GM12878 (cell line): Measurements from ENCODE around the gene PRR16. TPM values are rescaled to one million over a fixed set of nuclear protein-coding genes. Genes with fewer than 3 reads are reported as not detected.

ENCODE experiments used
- ATAC-seq: fragments of 200-7000 bp; cut with Tn5 transposase; 3 replicates; pipeline ENCODE4 v1.9.1; 2020; ENCODE audit warnings: mild to moderate bottlenecking, moderate library complexity
- BruUV-seq: library from RNA; stranded (reverse); fragments of 400-500 nt; replicated peaks from 2 replicates; lab custom pipeline; 2021; lab: Mats Ljungman, UMichigan
- CTCF ChIA-PET: fragments of 300-600 bp; sonication (Branson Sonifier 250); formaldehyde crosslinking; extraction: SDS; loops from one replicate; lab custom pipeline; 2021; ENCODE audit warnings: inconsistent platforms; lab: Yijun Ruan, JAX
- POLR2A ChIA-PET: fragments of 350-600 bp; formaldehyde crosslinking; extraction: SDS; loops from one replicate; lab custom pipeline; 2021; ENCODE audit warnings: inconsistent platforms; lab: Charles Lee
- RAD21 ChIA-PET: fragments of 300-600 bp; sonication (Branson Sonifier 250); formaldehyde crosslinking; loops from one replicate; lab custom pipeline; 2023; ENCODE audit warnings: antibody characterized with exemption; ENCODE audit not compliant: unreplicated experiment; lab: Charles Lee
- SMC1A ChIA-PET: fragments of 300-600 bp; sonication (Branson Sonifier 250); formaldehyde crosslinking; loops from one replicate; lab custom pipeline; 2023; ENCODE audit not compliant: unreplicated experiment, uncharacterized antibody; lab: Charles Lee
- DNase-seq: peaks from one replicate; pipeline ENCODE4 v3.0.0-alpha.2; 2011; ENCODE audit warnings: low read depth, low spot score
- FAIRE-seq: peaks from 3 replicates; lab custom pipeline; 2011; peaks lifted over from hg19 to GRCh38; lab: Jason Lieb, UNC
- H2AFZ ChIP-seq: 2 replicates; pipeline ENCODE4 v1.6.0; 2011; ENCODE audit warnings: low read depth, low read length, control low read depth; ENCODE audit not compliant: control insufficient read depth
- H3K27ac ChIP-seq: 2 replicates; pipeline ENCODE4 v1.5.1; 2011; ENCODE audit warnings: control low read depth; ENCODE audit not compliant: control insufficient read depth, insufficient read depth
- H3K27me3 ChIP-seq, 2 experiments: replicated peaks in 1 of 2; 2 replicates each; pipeline versions ENCODE4 v1.6.0 to v1.6.1; 2011; ENCODE audit warnings: low read length in 1 of 2; ENCODE audit not compliant: control insufficient read depth in 2 of 2, insufficient read depth in 2 of 2
- H3K36me3 ChIP-seq, 2 experiments: 2 replicates each; pipeline ENCODE4 v1.5.1; 2011; ENCODE audit warnings: low read length in 1 of 2; ENCODE audit not compliant: control insufficient read depth in 2 of 2, insufficient read depth in 2 of 2
- H3K4me1 ChIP-seq: 2 replicates; pipeline ENCODE4 v1.6.1; 2011; ENCODE audit warnings: mild to moderate bottlenecking, low read length, moderate library complexity, mixed read lengths; ENCODE audit not compliant: control insufficient read depth, insufficient read depth
- H3K4me2 ChIP-seq: 2 replicates; pipeline ENCODE4 v1.6.0; 2011; ENCODE audit warnings: control low read depth; ENCODE audit not compliant: control insufficient read depth, insufficient read depth
- H3K4me3 ChIP-seq: fragments of 200-600 bp; sonication (generic); 2 replicates; pipeline ENCODE4 v1.5.1; 2016
- H3K79me2 ChIP-seq: 2 replicates; pipeline ENCODE4 v1.6.0; 2011; ENCODE audit warnings: low read length; ENCODE audit not compliant: control insufficient read depth, insufficient read depth
- H3K9ac ChIP-seq: 2 replicates; pipeline ENCODE4 v1.8.0; 2011; ENCODE audit warnings: low read length, control low read depth, mixed read lengths; ENCODE audit not compliant: control insufficient read depth, insufficient read depth
- H3K9me3 ChIP-seq: replicated peaks from 3 replicates; pipeline ENCODE4 v1.5.1; 2011; ENCODE audit warnings: mild to moderate bottlenecking, low read length; ENCODE audit not compliant: control insufficient read depth, insufficient read depth
- H4K20me1 ChIP-seq: 2 replicates; pipeline ENCODE4 v1.6.0; 2011; ENCODE audit not compliant: control insufficient read depth, insufficient read depth
- POLR2A ChIP-seq: IDR thresholded peaks from 2 replicates; pipeline ENCODE4 v1.6.1; 2011; ENCODE audit warnings: low read depth, mild to moderate bottlenecking, low read length
- RAD21 ChIP-seq: IDR thresholded peaks from 2 replicates; pipeline ENCODE4 v1.6.1; 2011; ENCODE audit warnings: mild to moderate bottlenecking, low read depth, low read length, moderate library complexity; ENCODE audit not compliant: insufficient read depth
- RUNX3 ChIP-seq: IDR thresholded peaks from 2 replicates; pipeline ENCODE4 v1.6.1; 2012; ENCODE audit warnings: low read length, inconsistent platforms
- SIN3A ChIP-seq: IDR thresholded peaks from 2 replicates; pipeline ENCODE4 v1.6.1; 2012; ENCODE audit warnings: low read depth, low read length, improper control_type of control experiment
- SMAD1 ChIP-seq: fragments of 450-650 bp; IDR thresholded peaks from 2 replicates; pipeline ENCODE4 v1.6.1; 2018; ENCODE audit warnings: mild to moderate bottlenecking, low read depth; ENCODE audit not compliant: partially characterized antibody
- SMARCA5 ChIP-seq: fragments of 450-650 bp; IDR thresholded peaks from 2 replicates; pipeline ENCODE4 v1.6.1; 2017; ENCODE audit warnings: mild to moderate bottlenecking
- SREBF1 ChIP-seq: IDR thresholded peaks from 2 replicates; pipeline ENCODE4 v1.6.1; 2012; ENCODE audit warnings: mild to moderate bottlenecking, low read length
- TAF1 ChIP-seq: IDR thresholded peaks from 2 replicates; pipeline ENCODE4 v1.6.1; 2011; ENCODE audit warnings: mild to moderate bottlenecking, low read depth, low read length, borderline replicate concordance
- ZNF384 ChIP-seq: IDR thresholded peaks from 2 replicates; pipeline ENCODE4 v1.6.1; 2012; ENCODE audit warnings: low read depth, mild to moderate bottlenecking, low read length, improper control_type of control experiment, borderline replicate concordance
- ZZZ3 ChIP-seq: IDR thresholded peaks from 2 replicates; pipeline ENCODE4 v1.6.1; 2011; ENCODE audit warnings: low read depth; ENCODE audit not compliant: control insufficient read depth, insufficient read length
- WGBS: methylation state at CpG from one replicate; pipeline ENCODE4 v1.1.6; 2016; ENCODE audit warnings: low lambda C conversion rate; ENCODE audit not compliant: insufficient replicate concordance, insufficient coverage; ENCODE audit errors: missing lambda C conversion rate; 5-methylcytosine and 5-hydroxymethylcytosine counted together
- in situ Hi-C: fragments of 300-500 bp; cut with MboI; formaldehyde crosslinking; loops from 9 replicates; pipeline ENCODE4 v1.14.3; 2018; ENCODE audit warnings: mixed read lengths
- intact Hi-C: fragments of 100-400 bp; cut with micrococcal nuclease; formaldehyde crosslinking; loops from one replicate; pipeline ENCODE4 v1.14.2; 2022; ENCODE audit not compliant: unreplicated experiment
- polyA plus RNA-seq, 11 experiments: library from polyadenylated mRNA; depleted of rRNA in 4 of 11; unstranded in 6 of 11; stranded (reverse) in 5 of 11; fragments of >200 nt; fragmentation: Nextera tagmentation in 4 of 11; fragmentation: Illumina TruSeq in 1 of 11; extraction: Ambion mirVana in 4 of 11; extraction: Trizol in 1 of 11; gene quantifications; 1 replicate in 1 of 11; 2 replicates in 10 of 11; pipeline versions ENCODE4 v1.2.1 to v1.2.3, GENCODE V29; 2011 to 2016; ENCODE audit warnings: inconsistent platforms in 2 of 11, missing spikeins in 2 of 11, low read depth in 1 of 11
- total RNA-seq, 4 experiments: library from RNA; depleted of rRNA in 3 of 4; stranded (reverse); fragments of >200 nt in 3 of 4; fragmentation: Illumina TruSeq in 1 of 4; extraction: Trizol in 1 of 4; gene quantifications; 2 replicates each; pipeline versions ENCODE4 v1.2.1 to v1.2.3, GENCODE V29; 2013 to 2021
- TF ChIP-seq, protein P1 (sequence below): IDR thresholded peaks from 2 replicates; pipeline ENCODE4 v1.6.1; 2011; ENCODE audit warnings: borderline replicate concordance, low read depth, mild to moderate bottlenecking, moderate library complexity, mixed read lengths, low read length; ENCODE audit not compliant: insufficient read depth; ENCODE audit errors: extremely low read length
- TF ChIP-seq, protein P2 (sequence below): fragments of 450-650 bp; conservative IDR thresholded peaks from 2 replicates; pipeline ENCODE4 v1.6.1; 2017; ENCODE audit warnings: mild to moderate bottlenecking, moderate library complexity
- TF ChIP-seq, protein P3 (sequence below): fragments of 150-350 bp; IDR thresholded peaks from 2 replicates; pipeline ENCODE4 v1.6.1; 2016; ENCODE audit warnings: low read depth, low read length

Gene PRR16
- total and polyA plus RNA-seq, 10 of the 15 experiments (the other 5 are each of a cell fraction or from before 2014, with no cell fraction given): not detected

DNA sequence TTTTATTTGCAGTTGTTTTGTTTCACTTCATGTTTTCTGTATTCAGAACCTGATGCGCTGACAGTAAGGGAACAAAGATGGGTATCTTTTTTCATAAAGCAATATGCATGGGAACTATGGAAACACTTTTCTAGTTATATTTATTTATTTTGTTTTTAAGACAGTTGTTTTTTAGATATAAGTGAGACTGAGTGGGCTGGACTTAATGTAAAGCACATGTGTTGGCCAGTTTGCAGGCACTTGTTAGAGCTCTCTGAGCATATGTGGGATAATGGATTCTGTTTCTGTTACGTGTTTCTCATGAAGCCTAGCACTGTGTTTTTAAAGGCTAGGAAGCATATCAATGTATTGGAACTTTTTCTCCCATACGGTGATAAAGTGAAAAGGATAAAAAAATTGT lies 164.1 kb downstream of the PRR16 start (continued):
- TF ChIP-seq, protein P1, sequence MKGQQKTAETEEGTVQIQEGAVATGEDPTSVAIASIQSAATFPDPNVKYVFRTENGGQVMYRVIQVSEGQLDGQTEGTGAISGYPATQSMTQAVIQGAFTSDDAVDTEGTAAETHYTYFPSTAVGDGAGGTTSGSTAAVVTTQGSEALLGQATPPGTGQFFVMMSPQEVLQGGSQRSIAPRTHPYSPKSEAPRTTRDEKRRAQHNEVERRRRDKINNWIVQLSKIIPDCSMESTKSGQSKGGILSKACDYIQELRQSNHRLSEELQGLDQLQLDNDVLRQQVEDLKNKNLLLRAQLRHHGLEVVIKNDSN: no peak
- TF ChIP-seq RAD21: no peak
- TF ChIP-seq, all 136 proteins: peak for 0

DNA sequence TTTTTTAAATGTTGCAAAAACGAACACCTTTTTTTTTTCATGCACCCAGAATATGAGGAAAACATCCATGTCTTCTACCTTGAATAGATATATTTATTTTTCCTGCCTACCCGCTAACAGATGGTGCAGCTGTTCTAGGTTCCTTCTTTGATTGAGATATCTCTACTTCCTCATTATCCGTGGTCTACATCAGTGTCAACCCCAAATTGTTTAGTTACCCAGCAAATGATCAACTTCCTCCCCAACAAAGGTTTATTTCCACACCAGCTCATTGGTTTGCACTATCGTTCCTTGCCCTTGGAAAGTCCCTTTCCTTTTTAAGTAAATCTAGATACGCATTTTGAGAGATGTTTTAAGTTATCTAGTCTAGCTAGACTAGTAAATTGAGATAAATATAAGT lies 166.4 kb downstream of the PRR16 start:
- Histone ChIP-seq H3K9ac (no peak overlapping the region), H3K4me3 (no peak overlapping the region), H3K4me2 (no peak overlapping the region), H3K27me3 (no peaks in the 10 kb centered on the region), H3K27ac (no peak overlapping the region), H4K20me1 (no peaks in the 10 kb centered on the region), H3K4me1 (no peaks in the 10 kb centered on the region), H3K79me2 (no peaks in the 10 kb centered on the region), H3K9me3 (no peaks in the 10 kb centered on the region), H2AFZ (no peak overlapping the region), H3K36me3 (no peaks in the 10 kb centered on the region)
- in situ Hi-C loops: no loop called here
- DNase-seq (no peak), FAIRE-seq (no peak)
- CTCF ChIA-PET: no interaction called here
- BruUV-seq: no TSS peak
- RAD21 ChIA-PET: no interaction called here
- intact Hi-C loops: no loop called here
- SMC1A ChIA-PET: no interaction called here
- POLR2A ChIA-PET: no interaction called here
- TF ChIP-seq SIN3A (no peak), SMAD1 (no peak), ZNF384 (no peak), RUNX3 (no peak), SMARCA5 (no peak), SREBF1 (no peak), POLR2A (no peak), ZZZ3 (no peak), TAF1 (no peak)
- TF ChIP-seq, protein P2, sequence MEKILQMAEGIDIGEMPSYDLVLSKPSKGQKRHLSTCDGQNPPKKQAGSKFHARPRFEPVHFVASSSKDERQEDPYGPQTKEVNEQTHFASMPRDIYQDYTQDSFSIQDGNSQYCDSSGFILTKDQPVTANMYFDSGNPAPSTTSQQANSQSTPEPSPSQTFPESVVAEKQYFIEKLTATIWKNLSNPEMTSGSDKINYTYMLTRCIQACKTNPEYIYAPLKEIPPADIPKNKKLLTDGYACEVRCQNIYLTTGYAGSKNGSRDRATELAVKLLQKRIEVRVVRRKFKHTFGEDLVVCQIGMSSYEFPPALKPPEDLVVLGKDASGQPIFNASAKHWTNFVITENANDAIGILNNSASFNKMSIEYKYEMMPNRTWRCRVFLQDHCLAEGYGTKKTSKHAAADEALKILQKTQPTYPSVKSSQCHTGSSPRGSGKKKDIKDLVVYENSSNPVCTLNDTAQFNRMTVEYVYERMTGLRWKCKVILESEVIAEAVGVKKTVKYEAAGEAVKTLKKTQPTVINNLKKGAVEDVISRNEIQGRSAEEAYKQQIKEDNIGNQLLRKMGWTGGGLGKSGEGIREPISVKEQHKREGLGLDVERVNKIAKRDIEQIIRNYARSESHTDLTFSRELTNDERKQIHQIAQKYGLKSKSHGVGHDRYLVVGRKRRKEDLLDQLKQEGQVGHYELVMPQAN: no peak
- TF ChIP-seq, protein P3, sequence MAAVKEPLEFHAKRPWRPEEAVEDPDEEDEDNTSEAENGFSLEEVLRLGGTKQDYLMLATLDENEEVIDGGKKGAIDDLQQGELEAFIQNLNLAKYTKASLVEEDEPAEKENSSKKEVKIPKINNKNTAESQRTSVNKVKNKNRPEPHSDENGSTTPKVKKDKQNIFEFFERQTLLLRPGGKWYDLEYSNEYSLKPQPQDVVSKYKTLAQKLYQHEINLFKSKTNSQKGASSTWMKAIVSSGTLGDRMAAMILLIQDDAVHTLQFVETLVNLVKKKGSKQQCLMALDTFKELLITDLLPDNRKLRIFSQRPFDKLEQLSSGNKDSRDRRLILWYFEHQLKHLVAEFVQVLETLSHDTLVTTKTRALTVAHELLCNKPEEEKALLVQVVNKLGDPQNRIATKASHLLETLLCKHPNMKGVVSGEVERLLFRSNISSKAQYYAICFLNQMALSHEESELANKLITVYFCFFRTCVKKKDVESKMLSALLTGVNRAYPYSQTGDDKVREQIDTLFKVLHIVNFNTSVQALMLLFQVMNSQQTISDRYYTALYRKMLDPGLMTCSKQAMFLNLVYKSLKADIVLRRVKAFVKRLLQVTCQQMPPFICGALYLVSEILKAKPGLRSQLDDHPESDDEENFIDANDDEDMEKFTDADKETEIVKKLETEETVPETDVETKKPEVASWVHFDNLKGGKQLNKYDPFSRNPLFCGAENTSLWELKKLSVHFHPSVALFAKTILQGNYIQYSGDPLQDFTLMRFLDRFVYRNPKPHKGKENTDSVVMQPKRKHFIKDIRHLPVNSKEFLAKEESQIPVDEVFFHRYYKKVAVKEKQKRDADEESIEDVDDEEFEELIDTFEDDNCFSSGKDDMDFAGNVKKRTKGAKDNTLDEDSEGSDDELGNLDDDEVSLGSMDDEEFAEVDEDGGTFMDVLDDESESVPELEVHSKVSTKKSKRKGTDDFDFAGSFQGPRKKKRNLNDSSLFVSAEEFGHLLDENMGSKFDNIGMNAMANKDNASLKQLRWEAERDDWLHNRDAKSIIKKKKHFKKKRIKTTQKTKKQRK: no peak
- TF ChIP-seq, all 136 proteins: peak for 0
- no peak for ATAC-seq
- WGBS: 0% methylated on average over 5 of the region's 5 CpGs
